ENCODE measurements around the gene PTPRD.

DNA sequence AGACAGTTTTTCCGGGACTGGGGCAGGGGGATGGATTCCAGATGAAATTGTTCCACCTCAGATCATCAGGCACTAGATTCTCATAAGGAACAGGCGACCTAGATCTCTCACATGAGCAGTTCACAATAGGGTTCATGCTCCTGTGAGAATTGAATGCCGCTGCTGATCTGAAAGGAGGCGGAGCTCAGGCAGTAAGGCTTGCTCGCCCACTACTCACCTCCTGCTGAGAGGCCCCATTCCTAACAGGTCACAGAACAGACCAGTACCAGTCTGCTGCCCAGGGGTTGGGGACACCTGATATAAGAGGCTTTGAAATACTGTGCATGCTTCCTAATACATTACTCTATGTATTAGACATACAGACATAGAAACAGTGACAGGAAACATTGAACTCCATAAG is 41.1 kb downstream of the PTPRD start:
- TF ChIP-seq SUZ12 (IDR thresholded peaks at IDR 0.05; ENCODE audit: extremely low read depth, insufficient read depth, insufficient read length) (no peak), ZNF274 (IDR thresholded peaks at IDR 0.05; ENCODE audit: low read depth, low read length) (no peak)
